Measurements from ENCODE around the gene HES3. TPM values are rescaled to one million over a fixed set of nuclear protein-coding genes. Genes with fewer than 3 reads are reported as not detected.

HES3 gene
- polyA plus RNA-seq, 1 experiment: not detected

DNA sequence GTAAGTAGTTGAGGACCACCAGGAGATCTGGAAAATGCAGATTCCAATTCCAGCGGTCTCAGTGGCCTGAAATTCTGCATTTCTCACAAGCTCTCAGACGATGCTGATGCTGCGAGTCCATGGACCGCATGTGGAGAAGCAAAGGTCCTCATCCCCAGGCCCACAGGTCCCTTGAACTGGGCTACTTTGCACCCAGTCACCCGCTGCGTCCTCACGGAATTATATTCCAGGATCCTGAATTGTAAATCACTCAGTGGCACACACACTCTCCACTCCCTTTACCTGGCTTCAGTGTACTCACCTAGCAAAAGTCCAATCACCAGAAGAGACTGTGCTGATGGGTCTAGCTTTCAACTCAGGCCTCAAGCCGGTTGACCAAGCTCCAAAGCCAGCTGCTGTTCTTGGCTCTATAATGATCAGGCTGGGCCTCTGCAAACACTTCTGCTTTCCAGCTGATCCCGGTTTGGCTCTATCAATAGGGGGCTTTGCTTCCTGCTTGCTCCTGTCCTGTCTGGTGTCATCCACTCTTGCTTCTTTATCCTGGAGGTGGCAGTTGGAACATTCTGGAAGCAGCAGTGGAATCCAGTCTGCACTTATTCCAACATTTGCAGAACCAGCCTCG lies 43.7 kb upstream of the HES3 start:
- ChIA-PET POLR2A (no interaction called here), CTCF (interaction anchor here (1.4 to 2.7 kb wide), 3 partner anchors 15 to 46 kb away, joined by 3 to 6 read pairs (median 5); no protein-coding TSS in a partner anchor)
- TF ChIP-seq, protein P1, sequence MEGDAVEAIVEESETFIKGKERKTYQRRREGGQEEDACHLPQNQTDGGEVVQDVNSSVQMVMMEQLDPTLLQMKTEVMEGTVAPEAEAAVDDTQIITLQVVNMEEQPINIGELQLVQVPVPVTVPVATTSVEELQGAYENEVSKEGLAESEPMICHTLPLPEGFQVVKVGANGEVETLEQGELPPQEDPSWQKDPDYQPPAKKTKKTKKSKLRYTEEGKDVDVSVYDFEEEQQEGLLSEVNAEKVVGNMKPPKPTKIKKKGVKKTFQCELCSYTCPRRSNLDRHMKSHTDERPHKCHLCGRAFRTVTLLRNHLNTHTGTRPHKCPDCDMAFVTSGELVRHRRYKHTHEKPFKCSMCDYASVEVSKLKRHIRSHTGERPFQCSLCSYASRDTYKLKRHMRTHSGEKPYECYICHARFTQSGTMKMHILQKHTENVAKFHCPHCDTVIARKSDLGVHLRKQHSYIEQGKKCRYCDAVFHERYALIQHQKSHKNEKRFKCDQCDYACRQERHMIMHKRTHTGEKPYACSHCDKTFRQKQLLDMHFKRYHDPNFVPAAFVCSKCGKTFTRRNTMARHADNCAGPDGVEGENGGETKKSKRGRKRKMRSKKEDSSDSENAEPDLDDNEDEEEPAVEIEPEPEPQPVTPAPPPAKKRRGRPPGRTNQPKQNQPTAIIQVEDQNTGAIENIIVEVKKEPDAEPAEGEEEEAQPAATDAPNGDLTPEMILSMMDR (IDR thresholded peaks at IDR 0.05; ENCODE audit: insufficient read depth, low read depth, low read length): no peak
- no peak for DNase-seq (ENCODE audit: low read depth)
- peaks cover 4% of the 10 kb centered on the region for H3K36me3 ChIP-seq (ENCODE audit: control insufficient read depth, insufficient read depth, low read length)
- peak overlapping the region; percentile 98 for H3K4me3 ChIP-seq (ENCODE audit: low read depth, low read length)
- H3K27me3 ChIP-seq (ENCODE audit: control insufficient read depth, insufficient read depth, low read length): no peaks in the 10 kb centered on the region

DNA sequence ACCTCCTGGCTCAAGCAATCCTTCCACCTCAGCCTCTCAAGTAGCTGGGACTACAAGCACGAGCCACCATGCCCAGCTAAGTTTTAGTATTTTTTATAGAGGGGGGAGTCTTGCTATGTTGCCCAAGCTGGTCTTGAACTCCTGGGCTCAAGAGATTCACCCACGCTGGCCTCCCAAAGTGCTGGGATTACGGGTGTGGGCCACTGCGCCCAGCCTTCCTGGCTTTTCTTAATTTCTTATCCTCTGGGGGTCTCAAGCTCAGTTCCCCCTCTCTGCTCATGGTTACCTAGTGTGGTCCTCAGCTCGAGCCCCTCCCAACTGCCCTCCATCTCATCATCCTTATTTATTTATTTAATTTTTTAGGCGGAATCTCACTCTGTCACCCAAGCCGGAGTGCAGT lies 41.7 kb upstream of the HES3 start:
- POLR2A ChIA-PET: no interaction called here
- H3K36me3 ChIP-seq (ENCODE audit: control insufficient read depth, insufficient read depth, low read length): no peaks in the 10 kb centered on the region
- DNase-seq (ENCODE audit: low read depth): no peak
- CTCF ChIA-PET: no interaction called here
- TF ChIP-seq, protein P1 (IDR thresholded peaks at IDR 0.05; ENCODE audit: insufficient read depth, low read depth, low read length): no peak
- no peaks in the 10 kb centered on the region for H3K27me3 ChIP-seq (ENCODE audit: control insufficient read depth, insufficient read depth, low read length)
- no peak overlapping the region for H3K4me3 ChIP-seq (ENCODE audit: low read depth, low read length)

DNA sequence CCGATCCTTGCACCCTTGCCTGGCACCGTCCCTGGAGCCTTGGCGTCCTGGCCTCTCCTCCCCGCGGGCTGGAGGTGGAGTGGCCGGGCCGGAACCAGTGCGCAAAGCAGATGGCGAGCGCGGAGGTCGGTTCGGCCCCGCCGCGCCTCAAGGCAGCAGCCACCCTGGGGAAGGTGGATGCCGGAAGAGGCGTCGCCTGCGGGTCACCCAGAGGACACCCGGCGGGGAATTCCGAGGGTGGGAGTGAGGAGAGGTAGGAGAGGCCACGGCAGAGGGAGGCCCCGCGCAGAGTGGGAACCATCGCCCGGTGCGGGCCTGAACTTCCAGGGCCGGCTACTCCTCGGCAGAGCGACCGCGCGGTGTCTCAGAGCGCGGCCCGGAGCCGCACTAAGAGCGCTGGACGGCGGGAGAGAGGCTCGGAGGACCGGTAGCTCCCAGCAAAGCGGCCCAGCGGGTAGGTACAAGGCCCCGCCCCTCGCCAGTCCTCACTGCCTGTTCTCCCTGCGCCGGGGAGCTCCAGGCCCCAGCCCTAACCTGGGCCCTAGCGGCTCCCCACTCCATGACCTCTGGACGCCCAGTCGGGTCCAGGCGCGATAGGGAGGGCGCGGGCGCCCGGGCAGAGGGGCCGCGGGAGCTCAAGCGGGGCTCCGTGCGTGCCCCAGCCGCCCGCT lies 38.0 kb upstream of the HES3 start, which contains the start of gene RNF207:
RNF207 (plus strand) TSS at position 271 of the 671 bp plus-strand sequence. CDS start 417 bp downstream, outside the sequence.
- ChIA-PET POLR2A (no interaction called here), CTCF (interaction anchor here (0.7 to 3.9 kb wide), 11 partner anchors 8 to 231 kb away, joined by 3 to 9 read pairs (median 3); no protein-coding TSS in a partner anchor)

DNA sequence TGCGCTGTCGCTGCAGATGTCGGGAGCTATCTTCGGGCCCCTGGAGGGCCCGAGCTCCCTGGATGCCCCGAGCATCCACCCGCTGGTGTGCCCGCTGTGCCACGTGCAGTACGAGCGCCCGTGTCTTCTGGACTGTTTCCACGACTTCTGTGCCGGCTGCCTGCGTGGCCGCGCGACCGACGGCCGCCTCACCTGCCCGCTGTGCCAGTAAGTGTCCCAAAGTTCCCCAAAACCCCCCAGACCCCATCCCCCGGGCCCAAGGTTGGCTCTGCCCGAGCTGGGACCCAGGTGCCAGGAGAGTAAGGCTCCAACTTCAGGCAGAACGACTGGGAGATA lies 37.5 kb upstream of the HES3 start:
- ChIA-PET POLR2A (no interaction called here), CTCF (interaction anchor here (0.7 to 3.9 kb wide), 11 partner anchors 9 to 230 kb away, joined by 3 to 9 read pairs (median 3); no protein-coding TSS in a partner anchor)
- H3K27me3 ChIP-seq (ENCODE audit: control insufficient read depth, insufficient read depth, low read length): no peaks in the 10 kb centered on the region

More for the DNA sequence above, 38.0 kb upstream of the HES3 start, which contains the start of gene RNF207:
- Histone ChIP-seq H3K4me3 (ENCODE audit: low read depth, low read length) (peak within 1 kb of the TSS; percentile 64), H3K36me3 (ENCODE audit: control insufficient read depth, insufficient read depth, low read length) (peaks cover 5% of the 10 kb centered on the region; the same call in 1 of the 2 replicates), H3K27me3 (ENCODE audit: control insufficient read depth, insufficient read depth, low read length) (no peaks in the 10 kb centered on the region)
- DNase-seq (ENCODE audit: low read depth): no peak
- TF ChIP-seq, protein P1 (IDR thresholded peaks at IDR 0.05; ENCODE audit: insufficient read depth, low read depth, low read length): no peak

More for the DNA sequence above, 37.5 kb upstream of the HES3 start:
- Histone ChIP-seq H3K4me3 (ENCODE audit: low read depth, low read length) (peak overlapping the region; percentile 64), H3K36me3 (ENCODE audit: control insufficient read depth, insufficient read depth, low read length) (peaks cover 8% of the 10 kb centered on the region; the same call in 1 of the 2 replicates)
- DNase-seq (ENCODE audit: low read depth): no peak
- TF ChIP-seq, protein P1 (IDR thresholded peaks at IDR 0.05; ENCODE audit: insufficient read depth, low read depth, low read length): no peak
